Heart right ventricle (tissue), 16 donors: ENCODE measurements around the gene MASP1. TPM values are rescaled to one million over a fixed set of nuclear protein-coding genes. Genes with fewer than 3 reads are reported as not detected.
A peak's percentile ranks its signal among the peaks of the same experiment; 100 is the strongest.

Source experiments
- ATAC-seq, 8 donors: fragments of 200-7000 bp; cut with Tn5 transposase; one replicate each; pipeline ENCODE4 v1.9.1; 2020; ENCODE audit warnings: mild to moderate bottlenecking in 8 of 8, moderate library complexity in 8 of 8, moderate number of reproducible peaks in 1 of 8
- DNase-seq, 2 donors: peaks; one replicate each; pipeline ENCODE4 v3.0.0-alpha.2; 2020
- H3K27ac ChIP-seq, 10 donors: fragments of 200-600 bp; sonication (generic) in 2 of 10; one replicate each; pipeline versions ENCODE4 v1.5.0 to v1.8.0; 2020 to 2022; ENCODE audit warnings: mild to moderate bottlenecking in 3 of 10
- H3K27me3 ChIP-seq, 7 donors: fragments of 200-600 bp; one replicate each; pipeline ENCODE4 v1.8.0; 2021 to 2022; ENCODE audit warnings: mild to moderate bottlenecking in 2 of 7
- H3K36me3 ChIP-seq, 9 donors: fragments of 200-600 bp; sonication (generic) in 1 of 9; one replicate each; pipeline versions ENCODE4 v1.5.0 to v1.8.0; 2020 to 2022; ENCODE audit warnings: mild to moderate bottlenecking in 2 of 9
- H3K4me1 ChIP-seq, 9 donors: fragments of 200-600 bp; sonication (generic) in 1 of 9; one replicate each; pipeline versions ENCODE4 v1.5.0 to v1.8.0; 2020 to 2022; ENCODE audit warnings: mild to moderate bottlenecking in 4 of 9
- H3K4me3 ChIP-seq, 10 donors: fragments of 200-600 bp; sonication (generic) in 2 of 10; one replicate each; pipeline versions ENCODE4 v1.5.0 to v1.8.0; 2020 to 2022; ENCODE audit warnings: mild to moderate bottlenecking in 7 of 10, moderate library complexity in 2 of 10
- H3K9me3 ChIP-seq, 11 donors: fragments of 200-600 bp in 10 of 11; sonication (generic) in 2 of 11; one replicate each; pipeline versions ENCODE4 v1.5.0 to v1.8.0; 2013 to 2022; ENCODE audit warnings: mild to moderate bottlenecking in 2 of 11, control low read depth in 1 of 11, moderate library complexity in 1 of 11
- WGBS, 2 donors: extraction: QIAGEN DNeasy Blood & Tissue Kit; methylation state at CpG; one replicate each; pipeline ENCODE4 v1.1.7; 2013; ENCODE audit warnings: inconsistent platforms in 1 of 2; 5-methylcytosine and 5-hydroxymethylcytosine counted together
- intact Hi-C, 10 donors: fragments of 100-400 bp; cut with DNase I; formaldehyde crosslinking; loops; one replicate each; pipeline versions ENCODE4 v1.11.1 to v1.14.2; 2022
- polyA plus RNA-seq, 2 donors: library from polyadenylated mRNA; stranded (reverse); fragments of 200-250 nt; gene quantifications; one replicate each; pipeline ENCODE4 v1.2.3, GENCODE V29; 2013
- total RNA-seq, 10 donors: library from RNA; stranded (reverse); fragmentation: NEBNext Ultra II Directional in 3 of 10; extraction: Animal tissue kit (Norgen Biotek cat#: 25700) in 3 of 10; gene quantifications; one replicate each; pipeline versions ENCODE4 v1.2.1 to v1.2.4, GENCODE V29; 2021 to 2023
- TF ChIP-seq, protein P1 (sequence below), 9 donors: fragments of 200-600 bp; sonication (generic) in 2 of 9; IDR thresholded peaks; one replicate each; pipeline versions ENCODE4 v1.5.0 to v1.8.0; 2021 to 2022; ENCODE audit warnings: antibody characterized with exemption in 9 of 9, mild to moderate bottlenecking in 5 of 9, moderate library complexity in 1 of 9
- donor health status: Arrhythmogenic right ventricular cardiomyopathy.
- donor health status: ischemic (EF 13 %, LVEDD 7.1; RV severe dilation, severe dysfunction).
- donor health status: healthy with polysubstance abuse.
- donor health status: DM: no; HTN: yes; CAD: no.
- donor health status: DM: no; HTN: no; CAD: no.
- donor health status: ischemic (EF 25% LVEDD 6.9; RV normal size, moderate dysfunction).
- donor health status: ischemic (EF 25% LVEDD 5.7; RV mildly dilated, moderate dysfunction).
- donor health status: healthy.
- donor health status: DM: yes; HTN: yes; CAD: no.
- donor health status: Ischemic cardiomyopathy.
- donor health status: ischemic (EF 35%, LVEDD 5.7; RV mildly dilated, moderate dysfunction).
- donor health status: nonischemic (EF 11% LVEDD 7.7; RV severe dilation, severe dysfunction).
- donor health status: DM: yes; HTN: yes; CAD: no.
- donor health status: PGD.
- donor health status: ischemic (EF 29% LVEDD 5.4; RV normal size, mild dysfunction).
- donor health status: nonischemic (EF 23%, LVEDD 6.1; RV moderate dilation, normal function).

The MASP1 gene
- total and polyA plus RNA-seq, 12 donors: 51.5 to 274 (median 211) TPM

DNA sequence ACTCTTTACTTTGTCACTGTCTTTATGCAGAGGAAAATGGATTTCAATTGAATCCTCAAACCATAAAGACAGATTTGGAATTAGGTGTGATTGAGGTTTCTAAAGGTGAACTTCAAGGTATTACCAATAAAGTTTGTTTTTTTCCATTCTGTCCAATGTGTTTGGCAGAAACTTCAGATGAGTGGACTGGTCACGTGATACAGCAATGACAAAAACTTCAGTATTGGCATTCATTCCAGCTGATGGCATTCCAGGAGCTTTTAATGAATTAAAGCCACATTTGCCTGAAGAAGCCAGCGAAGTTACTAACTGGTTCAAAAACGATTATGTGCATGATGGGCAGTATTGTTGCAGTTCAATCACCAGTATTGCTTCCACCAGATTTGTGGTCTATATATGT is 4.5 kb upstream of the MASP1 start:
- Histone ChIP-seq H3K27me3 (no peaks in the 10 kb centered on the region), H3K27ac (no peak overlapping the region), H3K9me3 (no peaks in the 10 kb centered on the region), H3K36me3 (no peaks in the 10 kb centered on the region), H3K4me3 (no peak overlapping the region), H3K4me1 (peaks cover 0 to 21% (median 11%) of the 10 kb centered on the region in 9 donors)
- intact Hi-C loops: loop anchor here in 3 of 10 donors (5.0 to 10.0 kb wide), 4 partner anchors 34 to 74 kb away; no protein-coding TSS in a partner anchor
- ATAC-seq (no peak), DNase-seq (no peak)
- WGBS, 2 donors: 68 to 76% methylated on average over 3 of the region's 3 CpGs
- TF ChIP-seq, protein P1, sequence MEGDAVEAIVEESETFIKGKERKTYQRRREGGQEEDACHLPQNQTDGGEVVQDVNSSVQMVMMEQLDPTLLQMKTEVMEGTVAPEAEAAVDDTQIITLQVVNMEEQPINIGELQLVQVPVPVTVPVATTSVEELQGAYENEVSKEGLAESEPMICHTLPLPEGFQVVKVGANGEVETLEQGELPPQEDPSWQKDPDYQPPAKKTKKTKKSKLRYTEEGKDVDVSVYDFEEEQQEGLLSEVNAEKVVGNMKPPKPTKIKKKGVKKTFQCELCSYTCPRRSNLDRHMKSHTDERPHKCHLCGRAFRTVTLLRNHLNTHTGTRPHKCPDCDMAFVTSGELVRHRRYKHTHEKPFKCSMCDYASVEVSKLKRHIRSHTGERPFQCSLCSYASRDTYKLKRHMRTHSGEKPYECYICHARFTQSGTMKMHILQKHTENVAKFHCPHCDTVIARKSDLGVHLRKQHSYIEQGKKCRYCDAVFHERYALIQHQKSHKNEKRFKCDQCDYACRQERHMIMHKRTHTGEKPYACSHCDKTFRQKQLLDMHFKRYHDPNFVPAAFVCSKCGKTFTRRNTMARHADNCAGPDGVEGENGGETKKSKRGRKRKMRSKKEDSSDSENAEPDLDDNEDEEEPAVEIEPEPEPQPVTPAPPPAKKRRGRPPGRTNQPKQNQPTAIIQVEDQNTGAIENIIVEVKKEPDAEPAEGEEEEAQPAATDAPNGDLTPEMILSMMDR (IDR thresholded peaks at IDR 0.05): no peak

DNA sequence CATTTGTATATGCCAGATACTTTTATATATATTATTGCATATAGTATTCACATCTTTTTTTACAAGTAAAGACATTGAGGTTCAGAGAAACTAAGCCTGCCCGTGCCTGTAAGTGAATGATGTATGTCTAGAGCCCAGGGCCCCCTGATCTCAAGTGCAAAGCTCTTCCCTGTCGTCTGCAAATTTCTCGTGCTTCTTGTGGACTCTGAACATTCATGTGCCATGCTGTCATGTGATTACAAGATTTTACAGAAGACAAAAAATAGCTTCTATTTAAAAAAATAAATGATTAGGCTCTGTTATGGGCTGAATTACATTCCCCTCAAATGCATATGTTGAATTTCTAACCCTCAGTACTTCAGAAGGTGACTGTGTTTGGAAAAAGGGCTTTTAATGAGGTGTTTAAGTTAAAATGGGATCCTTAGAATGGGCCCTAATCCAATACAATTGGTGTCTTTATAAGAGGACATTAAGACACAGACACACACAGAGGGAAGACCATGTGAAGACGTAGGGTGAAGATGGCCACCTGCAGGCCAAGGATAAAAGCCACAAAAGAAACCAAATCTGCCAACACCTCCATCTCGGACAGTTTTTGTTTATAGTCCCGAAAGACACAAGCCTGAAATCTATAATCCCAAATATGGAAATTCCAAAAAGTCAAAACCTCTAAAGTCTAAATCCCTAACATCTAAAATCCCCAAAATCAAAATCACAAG is 3.9 kb upstream of the MASP1 start:
- DNase-seq (no peak), ATAC-seq (no peak)
- intact Hi-C loops: loop anchor here in 3 of 10 donors (5.0 to 10.0 kb wide), 4 partner anchors 33 to 73 kb away; no protein-coding TSS in a partner anchor
- Histone ChIP-seq H3K4me3 (no peak overlapping the region), H3K9me3 (no peaks in the 10 kb centered on the region), H3K4me1 (peaks cover 0 to 21% (median 12%) of the 10 kb centered on the region in 9 donors), H3K27me3 (no peaks in the 10 kb centered on the region), H3K36me3 (no peaks in the 10 kb centered on the region), H3K27ac (no peak overlapping the region)
- TF ChIP-seq, protein P1 (IDR thresholded peaks at IDR 0.05): peak in 5 of 9 donors; percentile 6 to 35 (median 29)
- WGBS, 2 donors: 73 to 83% methylated on average over 6 of the region's 6 CpGs

DNA sequence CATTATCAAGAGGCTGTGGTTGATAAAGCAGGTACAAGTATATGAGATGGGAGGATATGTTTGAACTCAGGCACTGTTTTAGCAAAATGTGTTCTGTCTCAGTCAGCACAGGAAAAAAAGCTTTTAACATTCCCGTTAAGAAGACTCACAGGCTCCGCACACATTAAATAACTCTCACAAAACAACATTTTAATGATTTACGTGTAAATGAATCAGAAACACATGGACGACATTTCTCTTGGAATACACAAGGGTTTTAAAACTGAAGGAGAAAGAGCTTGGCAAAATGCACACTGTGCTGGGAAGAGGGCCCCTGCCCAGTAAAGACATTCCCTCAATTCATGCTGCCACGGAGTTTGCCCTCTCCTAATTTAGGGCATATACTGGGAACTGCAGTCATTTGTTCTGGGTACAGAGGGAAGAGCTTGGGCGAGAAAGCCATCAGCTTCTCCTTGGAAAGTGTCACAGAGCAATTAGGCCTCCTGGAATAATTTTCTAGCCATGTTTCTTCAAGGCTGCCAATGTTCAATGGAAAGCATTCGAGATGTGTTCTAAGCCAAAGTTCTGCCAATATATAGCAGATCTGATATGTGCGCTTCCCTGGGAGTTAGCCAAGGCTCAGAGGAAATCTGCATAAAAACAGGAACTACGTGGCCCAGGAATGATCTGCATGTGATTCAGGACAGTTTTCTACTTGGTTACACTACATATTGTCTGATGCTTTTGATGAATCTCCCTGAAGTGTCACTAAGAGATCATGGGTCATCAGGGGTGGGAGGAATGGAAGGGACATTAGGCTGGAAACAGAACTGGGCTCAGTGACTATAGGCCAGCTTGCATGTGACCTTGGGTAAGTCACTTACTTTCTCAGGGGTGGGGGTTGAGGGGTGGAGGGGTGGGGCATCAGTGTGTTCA is 2.2 kb upstream of the MASP1 start:
- H3K4me1 ChIP-seq: peaks cover 0 to 37% (median 15%) of the 10 kb centered on the region in 9 donors
- TF ChIP-seq, protein P1 (IDR thresholded peaks at IDR 0.05): no peak
- H3K4me3 ChIP-seq: peak overlapping the region in 3 of 10 donors; percentile 54 to 65 (median 59)
- no peaks in the 10 kb centered on the region for H3K36me3 ChIP-seq
- intact Hi-C loops: loop anchor here in 3 of 10 donors (5.0 to 10.0 kb wide), 2 partner anchors 69 to 71 kb away; no protein-coding TSS in a partner anchor
- no peaks in the 10 kb centered on the region for H3K9me3 ChIP-seq
- peaks cover 0 to 11% (median 0%) of the 10 kb centered on the region in 7 donors for H3K27me3 ChIP-seq
- ATAC-seq: no peak
- no peak for DNase-seq
- 56 to 62% methylated on average over 9 of the region's 9 CpGs for WGBS, 2 donors
- peak overlapping the region in 7 of 10 donors; percentile 13 to 92 (median 84) for H3K27ac ChIP-seq
